Measurements from ENCODE around the gene ZBTB20. TPM values are rescaled to one million over a fixed set of nuclear protein-coding genes. Genes with fewer than 3 reads are reported as not detected.

The ZBTB20 gene
- total RNA-seq, 1 experiment from 2014 or later = 26.4 TPM

DNA sequence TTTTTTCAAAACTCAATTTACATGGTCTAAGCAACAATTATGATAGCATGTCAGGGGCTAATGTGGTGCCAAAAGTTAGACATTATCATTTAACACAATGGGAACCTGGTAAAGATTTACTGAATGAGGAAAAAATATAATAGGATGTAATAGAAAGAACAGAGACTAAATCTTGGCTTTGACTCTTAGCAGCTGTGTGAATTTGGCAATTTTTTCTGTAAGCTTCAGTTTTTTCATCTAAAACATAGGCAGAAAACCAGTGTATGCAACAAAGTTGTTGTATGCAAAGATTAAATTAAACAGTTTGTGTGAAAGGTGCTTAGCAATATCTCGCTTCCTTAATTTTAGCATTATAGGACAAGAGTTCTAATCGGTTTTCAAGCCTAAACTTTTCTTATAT, 57.6 kb downstream of the ZBTB20 start:
- DNase-seq (ENCODE audit: low read depth) = no peak

- DNase-seq (ENCODE audit: low read depth) = no peak
Measured at GRCh38 chr3:115087512-115087911, 59.6 kb downstream of the ZBTB20 start.

GRCh38 chr3:115086344-115086743, 60.7 kb downstream of the ZBTB20 start:
- DNase-seq (ENCODE audit: low read depth) = no peak

GRCh38 chr3:115085197-115085865, 61.8 kb downstream of the ZBTB20 start:
- peak; percentile 27 for DNase-seq (ENCODE audit: low read depth)

DNA sequence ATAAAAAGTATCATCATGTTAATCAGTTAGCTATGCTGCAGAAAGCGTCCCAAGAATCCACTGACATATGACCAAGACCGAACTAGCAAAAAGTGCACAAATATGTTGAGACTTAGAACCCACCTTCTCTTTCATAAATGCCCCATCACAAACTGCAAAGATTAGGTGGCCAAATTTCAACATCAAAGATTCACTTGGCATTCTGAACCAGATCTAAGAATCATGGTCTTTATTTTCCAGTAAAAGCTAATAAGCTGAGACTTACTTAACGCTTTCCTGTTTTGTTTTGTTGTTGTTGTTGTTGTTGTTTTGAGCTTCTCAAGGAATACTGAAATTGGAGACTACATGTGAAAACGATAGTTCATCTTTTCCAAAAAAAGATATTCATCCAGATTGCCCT, 62.4 kb downstream of the ZBTB20 start:
- no peak for DNase-seq (ENCODE audit: low read depth)

DNA sequence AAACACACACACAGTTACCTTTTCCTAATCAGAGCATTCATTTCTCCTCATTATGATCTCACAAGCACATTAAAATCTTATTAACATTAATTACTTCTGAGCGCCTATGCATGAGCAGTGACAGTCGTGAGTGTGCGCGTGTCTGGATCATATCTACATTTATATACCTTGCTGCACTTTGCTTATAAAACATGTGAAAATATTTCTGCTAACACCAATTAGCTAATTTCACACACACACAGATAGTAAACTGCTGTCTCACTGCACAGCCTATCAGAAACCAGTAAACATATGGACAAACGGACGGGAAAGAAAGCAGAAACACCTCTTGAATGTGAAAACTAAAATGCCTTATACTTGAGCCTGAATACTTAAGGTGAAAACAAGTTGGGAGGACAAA, 64.8 kb downstream of the ZBTB20 start:
- no peak for DNase-seq (ENCODE audit: low read depth)

DNA sequence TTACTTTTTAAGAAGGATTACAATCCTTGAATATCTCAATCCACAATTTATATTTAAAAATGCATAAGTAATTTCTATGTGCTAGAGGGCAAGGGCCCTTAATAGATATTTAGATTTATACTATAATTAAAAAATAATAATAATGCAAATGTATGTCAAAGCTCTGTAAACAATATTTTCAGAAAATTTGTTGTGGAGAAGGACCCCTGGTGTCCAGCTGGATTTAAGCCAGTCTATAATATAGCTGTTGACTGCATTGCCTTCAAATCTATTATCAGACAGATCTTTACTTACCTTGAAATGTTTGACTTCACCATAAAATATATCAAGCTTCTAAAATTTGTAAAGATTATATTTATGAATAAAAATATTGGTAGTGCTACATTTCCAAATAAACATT, 65.6 kb downstream of the ZBTB20 start:
- no peak for DNase-seq (ENCODE audit: low read depth)

- DNase-seq (ENCODE audit: low read depth) = no peak
Measured at GRCh38 chr3:115077501-115078250, 69.4 kb downstream of the ZBTB20 start.

GRCh38 chr3:115074502-115074901, 72.6 kb downstream of the ZBTB20 start:
- DNase-seq (ENCODE audit: low read depth) = peak; percentile 14

DNA sequence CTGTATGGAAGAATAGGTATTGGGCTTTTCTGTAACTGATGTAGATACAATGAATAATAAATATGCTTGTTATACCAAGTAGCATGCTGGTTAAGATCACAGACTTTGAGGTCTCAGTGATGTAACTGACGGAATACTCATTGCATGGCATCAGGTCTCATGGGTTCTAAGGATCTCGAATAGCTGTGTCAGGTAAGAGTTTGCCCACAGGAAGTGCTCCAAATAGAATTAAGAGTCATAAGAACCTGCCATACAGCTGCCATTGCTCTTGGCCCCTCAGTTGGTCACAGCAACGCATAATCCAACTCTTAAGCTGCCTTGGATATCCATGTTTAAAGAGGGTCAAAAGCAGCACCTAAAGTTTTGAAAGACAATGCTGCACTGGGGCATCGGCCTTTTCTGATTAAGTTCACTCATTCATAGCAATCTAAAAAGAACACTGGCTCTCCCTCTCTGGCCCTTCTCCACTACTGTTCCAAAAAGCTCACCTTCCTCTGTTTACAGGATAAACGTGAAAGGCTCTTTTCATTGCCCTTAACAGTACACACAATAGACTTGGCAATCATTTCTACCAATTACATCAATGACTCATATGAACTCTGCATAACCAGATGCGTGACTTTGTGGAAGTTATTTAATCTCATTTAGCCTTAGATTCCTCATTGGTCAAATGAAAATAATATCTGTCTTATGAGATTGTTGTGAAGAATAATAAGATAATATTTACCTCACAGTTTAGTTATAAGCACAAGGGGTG, 74.6 kb downstream of the ZBTB20 start:
- DNase-seq (ENCODE audit: low read depth) = peak; percentile 64

DNA sequence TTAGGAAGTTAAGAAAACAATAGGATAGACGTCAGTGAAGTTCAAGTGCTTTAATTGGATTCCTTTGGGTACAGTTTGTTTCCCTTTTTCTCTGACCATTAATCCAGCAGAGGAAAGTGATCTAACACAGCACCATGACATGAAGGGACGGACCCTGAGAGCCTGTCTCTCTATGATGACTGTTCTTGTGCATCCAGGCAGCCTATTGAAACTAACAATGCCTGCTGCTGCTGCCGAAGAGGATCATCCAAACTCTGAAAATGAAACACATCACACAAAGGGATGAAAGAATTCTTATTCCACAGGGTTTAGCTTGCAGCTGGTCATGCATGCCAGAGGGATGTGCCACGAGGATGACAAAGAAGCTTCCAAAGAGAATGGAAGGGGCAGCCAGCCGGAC, 75.5 kb downstream of the ZBTB20 start:
- DNase-seq (ENCODE audit: low read depth) = peak; percentile 91

- DNase-seq (ENCODE audit: low read depth) = peak; percentile 53
Measured at GRCh38 chr3:115071166-115071565, 75.9 kb downstream of the ZBTB20 start.

DNA sequence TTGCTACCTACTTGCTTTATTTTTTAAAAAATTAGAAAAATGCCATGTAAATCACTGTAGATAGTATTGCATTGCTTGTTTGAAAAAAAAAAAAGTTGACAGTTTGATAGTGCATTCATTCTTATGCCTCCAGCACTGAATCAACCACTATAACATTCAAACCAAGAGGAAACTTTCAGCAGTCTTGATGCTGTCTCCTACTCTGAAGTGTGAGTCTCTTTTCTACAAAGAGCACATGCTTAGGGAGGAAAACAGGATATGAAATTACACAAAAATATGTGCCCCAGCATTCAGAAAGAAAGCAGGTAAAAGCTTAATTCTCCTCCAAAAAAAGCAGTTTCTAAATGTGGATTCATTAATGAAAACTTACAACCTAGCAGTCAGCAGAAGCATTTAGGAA, 78.3 kb downstream of the ZBTB20 start:
- DNase-seq (ENCODE audit: low read depth) = no peak

DNA sequence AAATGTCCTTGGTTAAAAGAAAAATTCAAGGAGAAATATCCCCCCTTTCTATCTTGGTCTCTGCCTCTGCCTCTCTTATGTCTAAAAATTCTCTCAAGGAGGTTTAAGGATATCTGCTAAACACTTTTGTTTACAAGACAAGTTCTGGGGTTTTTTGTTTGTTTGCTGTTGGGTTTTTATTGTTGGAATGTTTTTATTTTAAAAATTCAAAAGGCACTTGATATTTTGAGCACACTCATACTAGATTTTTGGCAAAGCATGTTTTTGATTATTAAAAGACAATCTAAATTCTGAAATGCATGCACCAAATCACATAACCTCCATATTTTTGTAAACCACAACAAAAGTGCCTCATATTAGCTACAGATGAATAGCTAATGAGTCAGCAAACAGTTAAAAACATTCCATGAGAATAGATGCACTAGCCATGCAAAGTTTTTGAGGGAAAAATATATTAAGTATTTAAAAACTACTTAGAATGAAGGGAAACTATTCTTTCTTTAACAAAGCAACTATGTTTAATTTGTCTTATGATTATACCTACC, 84.6 kb downstream of the ZBTB20 start:
- DNase-seq (ENCODE audit: low read depth) = peak; percentile 86

- DNase-seq (ENCODE audit: low read depth) = peak; percentile 87
Measured at GRCh38 chr3:115062009-115062408, 85.1 kb downstream of the ZBTB20 start.

DNA sequence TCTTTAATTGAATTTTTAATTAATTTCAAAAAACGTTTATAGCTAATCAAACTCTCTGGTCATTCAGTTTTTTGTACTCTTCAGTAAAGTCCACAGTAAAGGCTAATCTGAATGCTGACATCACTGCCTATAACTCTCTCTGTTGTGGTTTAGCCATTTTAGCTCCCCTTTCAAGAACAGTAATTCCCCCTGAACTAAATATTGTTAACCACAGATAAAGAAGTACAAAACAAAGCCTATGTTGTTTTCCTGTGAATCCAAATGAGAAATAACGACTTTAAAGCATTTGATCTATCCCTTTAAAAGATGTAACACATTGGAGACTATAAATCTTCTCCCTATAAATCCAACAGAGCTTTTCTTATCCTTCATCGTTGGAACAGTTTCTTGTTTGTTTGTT, 94.2 kb downstream of the ZBTB20 start:
- DNase-seq (ENCODE audit: low read depth) = no peak

- DNase-seq (ENCODE audit: low read depth) = peak; percentile 15
Measured at GRCh38 chr3:115042351-115042750, 104.7 kb downstream of the ZBTB20 start.

GRCh38 chr3:115040673-115041286, 106.3 kb downstream of the ZBTB20 start:
- peak; percentile 64 for DNase-seq (ENCODE audit: low read depth)

- no peak for DNase-seq (ENCODE audit: low read depth)
Measured at GRCh38 chr3:115040246-115040645, 106.8 kb downstream of the ZBTB20 start.

DNA sequence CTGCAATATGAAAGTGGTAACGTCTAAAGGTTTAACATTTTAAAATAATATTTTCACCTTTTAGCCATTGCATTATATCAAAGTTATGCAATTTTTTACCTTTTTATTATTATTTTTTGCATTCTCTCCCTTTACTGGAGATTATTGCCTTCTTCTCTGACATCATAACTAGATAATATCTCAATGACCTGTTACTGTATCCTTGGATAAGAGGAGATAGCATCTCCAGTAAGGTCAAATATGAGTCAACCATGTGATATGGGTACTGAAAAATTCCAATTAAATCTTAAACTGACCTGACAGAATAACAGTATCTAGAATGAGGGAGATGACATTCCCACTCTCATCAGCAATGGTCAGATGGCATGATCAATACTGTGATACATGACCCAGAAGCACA, 108.3 kb downstream of the ZBTB20 start:
- no peak for DNase-seq (ENCODE audit: low read depth)

GRCh38 chr3:115022835-115023398, 124.2 kb downstream of the ZBTB20 start:
- no peak for DNase-seq (ENCODE audit: low read depth)
